IMR-90 (cell line): Measurements from ENCODE around the gene CYB5R3. TPM values are rescaled to one million over a fixed set of nuclear protein-coding genes. Genes with fewer than 3 reads are reported as not detected.

Experiments
- ATAC-seq: fragments of 200-7000 bp; cut with Tn5 transposase; 2 replicates; pipeline ENCODE4 v1.9.1; 2020; ENCODE audit warnings: low read depth, mild to moderate bottlenecking, moderate library complexity
- BruUV-seq: library from RNA; stranded (reverse); fragments of 400-500 nt; replicated peaks from 2 replicates; lab custom pipeline; 2021; lab: Mats Ljungman, UMichigan
- CTCF ChIA-PET: fragments of 300-600 bp; formaldehyde crosslinking; extraction: SDS; loops from one replicate; lab custom pipeline; 2021; ENCODE audit warnings: antibody characterized with exemption; lab: Yijun Ruan, JAX
- POLR2A ChIA-PET: fragments of 300-600 bp; sonication (Branson Sonifier 250); formaldehyde crosslinking; loops from one replicate; lab custom pipeline; 2022; ENCODE audit warnings: antibody characterized with exemption; ENCODE audit not compliant: unreplicated experiment; lab: Charles Lee
- DNase-seq: peaks from one replicate; pipeline ENCODE4 v3.0.0; 2013
- H2AFZ ChIP-seq: replicated peaks from 2 replicates; pipeline ENCODE3; 2013; ENCODE audit warnings: low read length, mild to moderate bottlenecking; ENCODE audit not compliant: poor library complexity
- H2AK5ac ChIP-seq: 2 replicates; pipeline ENCODE4 v1.6.1; 2013; ENCODE audit warnings: low read depth, low read length, inconsistent platforms
- H2AK9ac ChIP-seq: replicated peaks from 2 replicates; pipeline ENCODE3; 2013; ENCODE audit warnings: mild to moderate bottlenecking, low read depth, low read length, moderate library complexity; ENCODE audit not compliant: poor library complexity
- H2BK120ac ChIP-seq: 2 replicates; pipeline ENCODE4 v1.6.1; 2013; ENCODE audit warnings: low read depth, low read length, inconsistent platforms
- H2BK15ac ChIP-seq: 3 replicates; pipeline ENCODE4 v1.6.1; 2013; ENCODE audit warnings: low read depth, low read length, inconsistent platforms
- H2BK20ac ChIP-seq: 2 replicates; pipeline ENCODE4 v1.6.1; 2013; ENCODE audit warnings: low read depth, mild to moderate bottlenecking, inconsistent platforms, low read length, moderate library complexity
- H2BK5ac ChIP-seq: 2 replicates; pipeline ENCODE4 v1.6.1; 2013; ENCODE audit warnings: mild to moderate bottlenecking, low read depth, low read length, inconsistent platforms; ENCODE audit not compliant: poor library complexity, severe bottlenecking
- H3K14ac ChIP-seq: replicated peaks from 2 replicates; pipeline ENCODE4 v1.6.1; 2013; ENCODE audit warnings: low read depth, low read length, inconsistent platforms
- H3K18ac ChIP-seq: 2 replicates; pipeline ENCODE4 v1.6.1; 2013; ENCODE audit warnings: low read depth, low read length, control low read depth
- H3K23ac ChIP-seq: 2 replicates; pipeline ENCODE4 v1.6.1; 2013; ENCODE audit warnings: low read depth, low read length, inconsistent platforms
- H3K27ac ChIP-seq: 2 replicates; pipeline ENCODE4 v1.5.1; 2013; ENCODE audit warnings: mild to moderate bottlenecking, control low read depth, low read length; ENCODE audit not compliant: insufficient read depth
- H3K27me3 ChIP-seq: 2 replicates; pipeline ENCODE4 v1.6.1; 2013; ENCODE audit warnings: low read length; ENCODE audit not compliant: control insufficient read depth, insufficient read depth
- H3K36me3 ChIP-seq: 2 replicates; pipeline ENCODE4 v1.6.1; 2013; ENCODE audit warnings: low read length, mixed read lengths; ENCODE audit not compliant: control insufficient read depth, insufficient read depth
- H3K4ac ChIP-seq: 2 replicates; pipeline ENCODE4 v1.6.1; 2013; ENCODE audit warnings: low read depth, low read length, inconsistent platforms
- H3K4me1 ChIP-seq: 2 replicates; pipeline ENCODE4 v1.6.1; 2013; ENCODE audit warnings: low read length, mixed read lengths; ENCODE audit not compliant: control insufficient read depth, insufficient read depth
- H3K4me2 ChIP-seq: 2 replicates; pipeline ENCODE4 v1.6.1; 2013; ENCODE audit warnings: low read depth, mild to moderate bottlenecking, control low read depth, low read length, moderate library complexity
- H3K4me3 ChIP-seq: 2 replicates; pipeline ENCODE4 v1.5.1; 2013; ENCODE audit warnings: low read depth, mild to moderate bottlenecking, control low read depth, low read length, moderate library complexity; ENCODE audit not compliant: insufficient read depth
- H3K56ac ChIP-seq: 2 replicates; pipeline ENCODE4 v1.6.1; 2013; ENCODE audit warnings: low read length, inconsistent platforms; ENCODE audit not compliant: insufficient read depth; ENCODE audit errors: extremely low read depth
- H3K79me1 ChIP-seq, 2 experiments: 2 replicates each; pipeline ENCODE4 v1.6.1; 2013; ENCODE audit warnings: low read length in 2 of 2, inconsistent platforms in 1 of 2, low read depth in 1 of 2
- H3K9ac ChIP-seq: 2 replicates; pipeline ENCODE4 v1.6.1; 2013; ENCODE audit warnings: low read depth, low read length, control low read depth
- H3K9me1 ChIP-seq: 2 replicates; pipeline ENCODE4 v1.6.1; 2013; ENCODE audit warnings: low read length, inconsistent platforms; ENCODE audit not compliant: insufficient read depth
- H3K9me3 ChIP-seq: 2 replicates; pipeline ENCODE4 v1.6.1; 2013; ENCODE audit warnings: low read length; ENCODE audit not compliant: control insufficient read depth, insufficient read depth
- H4K20me1 ChIP-seq: 2 replicates; pipeline ENCODE4 v1.6.1; 2013; ENCODE audit warnings: low read length, inconsistent platforms; ENCODE audit not compliant: insufficient read depth
- H4K5ac ChIP-seq: 2 replicates; pipeline ENCODE4 v1.6.1; 2013; ENCODE audit warnings: mild to moderate bottlenecking, low read depth, low read length, control low read depth
- H4K8ac ChIP-seq, 2 experiments: 2 replicates each; pipeline ENCODE4 v1.6.1; 2013; ENCODE audit warnings: low read depth in 2 of 2, low read length in 2 of 2, control low read depth in 1 of 2, inconsistent platforms in 1 of 2
- H4K91ac ChIP-seq: 2 replicates; pipeline ENCODE4 v1.6.1; 2013; ENCODE audit warnings: low read depth, low read length, inconsistent platforms; ENCODE audit not compliant: insufficient read depth
- CEBPB ChIP-seq: IDR thresholded peaks from 2 replicates; pipeline ENCODE4 v1.6.1; 2012; ENCODE audit warnings: low read depth, low read length, improper control_type of control experiment
- CHD1 ChIP-seq: IDR thresholded peaks from 2 replicates; pipeline ENCODE4 v1.6.1; 2012; ENCODE audit warnings: low read depth, low read length, improper control_type of control experiment
- FOS ChIP-seq: fragments of 150-350 bp; IDR thresholded peaks from 2 replicates; pipeline ENCODE4 v1.6.1; 2016; ENCODE audit warnings: low read depth, low read length
- MAFK ChIP-seq: IDR thresholded peaks from 2 replicates; pipeline ENCODE4 v1.6.1; 2012; ENCODE audit warnings: low read depth, low read length, improper control_type of control experiment
- MAZ ChIP-seq: IDR thresholded peaks from 2 replicates; pipeline ENCODE4 v1.6.1; 2012; ENCODE audit warnings: low read depth, mild to moderate bottlenecking, low read length, improper control_type of control experiment, moderate library complexity, borderline replicate concordance
- MXI1 ChIP-seq: IDR thresholded peaks from 2 replicates; pipeline ENCODE4 v1.6.1; 2012; ENCODE audit warnings: low read depth, mild to moderate bottlenecking, low read length, moderate library complexity, borderline replicate concordance
- NFE2L2 ChIP-seq: fragments of 150-350 bp; IDR thresholded peaks from 2 replicates; pipeline ENCODE4 v1.6.1; 2016; ENCODE audit warnings: low read depth, mild to moderate bottlenecking, low read length
- POLR2A ChIP-seq: IDR thresholded peaks from 2 replicates; pipeline ENCODE4 v1.6.1; 2012; ENCODE audit warnings: mild to moderate bottlenecking, low read depth, low read length
- RAD21 ChIP-seq: IDR thresholded peaks from 2 replicates; pipeline ENCODE4 v1.6.1; 2012; ENCODE audit warnings: low read length, improper control_type of control experiment
- RFX5 ChIP-seq: IDR thresholded peaks from 2 replicates; pipeline ENCODE4 v1.8.0; 2012; ENCODE audit warnings: low read depth, mild to moderate bottlenecking, low read length, moderate library complexity
- SMC3 ChIP-seq: fragments of 150-350 bp; IDR thresholded peaks from 2 replicates; pipeline ENCODE4 v1.6.1; 2016; ENCODE audit warnings: low read depth, mild to moderate bottlenecking, antibody characterized with exemption, low read length, moderate library complexity
- WGBS, 2 experiments: methylation state at CpG; one replicate each; pipeline versions ENCODE4 v1.1.5 to v1.1.7; 2013; ENCODE audit warnings: missing lambda C conversion rate in 2 of 2; ENCODE audit not compliant: insufficient read length in 1 of 2; ENCODE audit errors: extremely low coverage in 2 of 2; 5-methylcytosine and 5-hydroxymethylcytosine counted together
- dilution Hi-C: fragments of 300-500 bp; cut with HindIII; formaldehyde crosslinking; loops from one replicate; pipeline ENCODE4 v1.14.3; 2018; ENCODE audit warnings: low sequenced_read_pairs; ENCODE audit not compliant: unreplicated experiment
- in situ Hi-C: fragments of 300-500 bp; cut with MboI; formaldehyde crosslinking; loops from 3 replicates; pipeline ENCODE4 v1.14.3; 2019; ENCODE audit warnings: low sequenced_read_pairs, inconsistent platforms, mixed read lengths
- intact Hi-C: fragments of 100-400 bp; cut with micrococcal nuclease; formaldehyde crosslinking; loops from 2 replicates; pipeline ENCODE4 v1.10.0; 2022
- polyA plus RNA-seq, 3 experiments: library from polyadenylated mRNA; depleted of rRNA; stranded (reverse); fragments of >200 nt; gene quantifications; 2 replicates each; pipeline ENCODE4 v1.2.3, GENCODE V29; 2012; ENCODE audit warnings: low replicate concordance in 1 of 3
- total RNA-seq: library from RNA; depleted of rRNA; stranded (reverse); fragments of >200 nt; gene quantifications from 2 replicates; pipeline ENCODE4 v1.2.3, GENCODE V29; 2012
- TF ChIP-seq, protein P1 (sequence below): fragments of 150-350 bp; IDR thresholded peaks from 2 replicates; pipeline ENCODE4 v1.6.1; 2016; ENCODE audit warnings: low read depth, mild to moderate bottlenecking, low read length, moderate library complexity, borderline replicate concordance
- TF ChIP-seq, protein P2 (sequence below): fragments of 150-350 bp; IDR thresholded peaks from 2 replicates; pipeline ENCODE4 v1.6.1; 2017; ENCODE audit warnings: mild to moderate bottlenecking, antibody characterized with exemption, low read length, low read depth

The CYB5R3 gene
- total and polyA plus RNA-seq, 2 of the 4 experiments (the other 2 are of a cell fraction): 44.1 to 362 TPM

DNA sequence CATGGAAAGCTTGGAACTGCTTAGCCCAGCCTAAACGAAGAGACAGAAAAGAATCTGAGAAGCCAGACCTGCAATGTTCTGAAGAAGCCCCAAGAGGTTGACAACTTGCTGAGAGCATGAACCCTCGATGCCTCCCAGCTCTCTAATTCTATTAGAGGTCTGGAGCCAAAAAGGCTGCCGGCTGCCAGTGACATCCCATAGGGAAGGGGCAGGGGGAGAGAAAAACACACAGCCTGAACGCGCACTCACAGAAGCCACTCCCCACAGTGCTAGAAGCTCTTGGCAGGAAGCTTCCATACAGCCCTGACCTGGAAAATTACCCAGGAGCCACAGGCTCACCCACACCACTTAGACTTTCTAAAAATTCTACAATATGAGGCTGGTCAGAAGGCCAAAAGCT lies 52.9 kb downstream of the CYB5R3 start:
- H4K5ac ChIP-seq: no peak overlapping the region
- TF ChIP-seq, protein P1, sequence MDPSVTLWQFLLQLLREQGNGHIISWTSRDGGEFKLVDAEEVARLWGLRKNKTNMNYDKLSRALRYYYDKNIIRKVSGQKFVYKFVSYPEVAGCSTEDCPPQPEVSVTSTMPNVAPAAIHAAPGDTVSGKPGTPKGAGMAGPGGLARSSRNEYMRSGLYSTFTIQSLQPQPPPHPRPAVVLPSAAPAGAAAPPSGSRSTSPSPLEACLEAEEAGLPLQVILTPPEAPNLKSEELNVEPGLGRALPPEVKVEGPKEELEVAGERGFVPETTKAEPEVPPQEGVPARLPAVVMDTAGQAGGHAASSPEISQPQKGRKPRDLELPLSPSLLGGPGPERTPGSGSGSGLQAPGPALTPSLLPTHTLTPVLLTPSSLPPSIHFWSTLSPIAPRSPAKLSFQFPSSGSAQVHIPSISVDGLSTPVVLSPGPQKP: no peak
- TF ChIP-seq, protein P2, sequence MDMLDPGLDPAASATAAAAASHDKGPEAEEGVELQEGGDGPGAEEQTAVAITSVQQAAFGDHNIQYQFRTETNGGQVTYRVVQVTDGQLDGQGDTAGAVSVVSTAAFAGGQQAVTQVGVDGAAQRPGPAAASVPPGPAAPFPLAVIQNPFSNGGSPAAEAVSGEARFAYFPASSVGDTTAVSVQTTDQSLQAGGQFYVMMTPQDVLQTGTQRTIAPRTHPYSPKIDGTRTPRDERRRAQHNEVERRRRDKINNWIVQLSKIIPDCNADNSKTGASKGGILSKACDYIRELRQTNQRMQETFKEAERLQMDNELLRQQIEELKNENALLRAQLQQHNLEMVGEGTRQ: no peak
- TF ChIP-seq POLR2A (no peak), NFE2L2 (no peak), RFX5 (no peak), CEBPB (no peak), MAZ (no peak), MXI1 (no peak), RAD21 (no peak), FOS (no peak), MAFK (no peak), CHD1 (no peak), SMC3 (no peak)
- no peaks in the 10 kb centered on the region for H3K4me1 ChIP-seq
- DNase-seq (no peak), ATAC-seq (no peak)
- peaks cover 63% of the 10 kb centered on the region for H3K36me3 ChIP-seq
- H2BK15ac ChIP-seq: no peak overlapping the region
- POLR2A ChIA-PET: no interaction called here
- no peak overlapping the region for H3K4ac ChIP-seq
- H3K14ac ChIP-seq: no peak overlapping the region
- in situ Hi-C loops (no loop called here), intact Hi-C loops (no loop called here), dilution Hi-C loops (no loop called here)
- H3K4me3 ChIP-seq: no peak overlapping the region
- no peak overlapping the region for H3K23ac ChIP-seq
- no peak overlapping the region for H2BK120ac ChIP-seq
- CTCF ChIA-PET: interaction anchor here (1.4 kb wide), 1 partner anchor 12 kb away, joined by 3 read pairs; no protein-coding TSS in a partner anchor
- no peak overlapping the region for H3K56ac ChIP-seq
- no peaks in the 10 kb centered on the region for H3K27me3 ChIP-seq
- H4K8ac ChIP-seq: no peak overlapping the region
- H2BK20ac ChIP-seq: no peak overlapping the region
- H2BK5ac ChIP-seq: no peak overlapping the region
- H3K4me2 ChIP-seq: no peak overlapping the region
- H2AFZ ChIP-seq: no peak overlapping the region
- no peaks in the 10 kb centered on the region for H3K9me3 ChIP-seq
- H4K91ac ChIP-seq: no peak overlapping the region
- H2AK9ac ChIP-seq: no peak overlapping the region
- no peak overlapping the region for H2AK5ac ChIP-seq
- peaks cover 25% of the 10 kb centered on the region for H4K20me1 ChIP-seq
- H3K79me1 ChIP-seq: peaks cover 30 to 54% of the 10 kb centered on the region in 2 experiments
- BruUV-seq: no TSS peak
- H3K27ac ChIP-seq: no peak overlapping the region
- WGBS, 2 experiments: no CpG with 5 or more reads among the region's 5 CpGs
- H3K18ac ChIP-seq: no peak overlapping the region
- H3K9me1 ChIP-seq: peaks cover 6% of the 10 kb centered on the region
- no peak overlapping the region for H3K9ac ChIP-seq
